ENCODE data around the gene SF3B5. TPM values are rescaled to one million over a fixed set of nuclear protein-coding genes. Genes with fewer than 3 reads are reported as not detected.
A peak's percentile ranks its signal among the peaks of the same experiment; 100 is the strongest.

Gene SF3B5
- total and polyA plus RNA-seq, 9 of the 15 experiments (the other 6 are each of a cell fraction or from before 2014, with no cell fraction given) = 238 to 1,211 (median 407) TPM

DNA sequence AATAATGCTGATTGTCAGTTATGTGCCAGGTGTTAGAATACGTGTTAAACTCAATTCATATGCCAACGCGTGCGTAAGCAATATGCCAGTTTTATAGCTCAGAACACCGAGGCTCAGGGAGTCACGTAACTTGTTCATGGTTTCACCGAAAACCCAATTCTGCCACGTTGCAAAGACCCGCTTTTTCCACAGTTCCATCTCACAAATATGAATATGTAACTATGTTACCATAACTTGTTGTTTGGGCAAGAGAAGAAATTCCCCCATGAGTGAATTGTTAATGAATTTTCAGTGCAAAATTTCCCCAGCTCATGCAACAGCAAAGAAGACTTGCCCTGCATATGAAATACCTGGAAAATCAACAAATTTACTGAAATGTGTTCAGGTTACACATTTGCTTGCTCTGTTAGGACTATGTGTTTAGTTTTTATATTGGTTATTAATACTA lies 30.1 kb downstream of the SF3B5 start:
- Histone ChIP-seq H3K4me2 (ENCODE audit: insufficient read depth, low read length) (peak overlapping the region; percentile 88), H4K20me1 (replicated peaks; ENCODE audit: control insufficient read depth, insufficient read depth, low read length) (no peaks in the 10 kb centered on the region), H3K27ac (ENCODE audit: extremely low read depth, low read depth, low read length) (no peak overlapping the region), H3K9me3 (replicated peaks; ENCODE audit: control insufficient read depth, insufficient read depth, low read depth, low read length) (no peaks in the 10 kb centered on the region), H3K27me3 (ENCODE audit: control insufficient read depth in 2 of 2, insufficient read depth in 2 of 2, low read length in 2 of 2) (no peaks in the 10 kb centered on the region; a peak in 1 of 5 replicates), H2AFZ (ENCODE audit: low read depth, low read length) (peak overlapping the region; percentile 99), H3K9ac (ENCODE audit: insufficient read depth in 1 of 2, low read depth in 2 of 2, low read length in 2 of 2) (peak overlapping the region; percentile 76 to 96; a peak in 3 of 4 replicates), H3K4me1 (replicated peaks in 1 of 2; ENCODE audit: control insufficient read depth in 2 of 2, insufficient read depth in 2 of 2, low read length in 2 of 2) (peaks cover 15 to 17% of the 10 kb centered on the region in 2 experiments; a peak in 4 of 5 replicates), H3K79me2 (ENCODE audit: control insufficient read depth, insufficient read depth, low read length) (no peaks in the 10 kb centered on the region), H3K9me1 (ENCODE audit: control insufficient read depth, insufficient read depth, low read length) (no peaks in the 10 kb centered on the region), H3K4me3 (peak overlapping the region; percentile 76), H3K36me3 (ENCODE audit: control insufficient read depth, insufficient read depth, low read length) (no peaks in the 10 kb centered on the region)
- POLR2A ChIA-PET = interaction anchor here (0.5 to 3.1 kb wide), 6 partner anchors 10 to 416 kb away, joined by 3 to 13 read pairs (median 5); no protein-coding TSS in a partner anchor
- ATAC-seq = no peak
- intact Hi-C loops (cut with micrococcal nuclease) = loop anchor here (2.0 kb wide), 1 partner anchor 18 kb away; no protein-coding TSS in a partner anchor
- CTCF ChIA-PET (ENCODE audit: low intra/inter-chr PET ratio) = no interaction called here
- in situ Hi-C loops (cut with MboI) = no loop called here
- DNase-seq (ENCODE audit: extremely low read depth in 1 of 4, low spot score in 3 of 4) = no peak
- BruUV-seq (replicated peaks) = no TSS peak
- FAIRE-seq = peak; percentile 6
- 81% methylated on average over 9 of the region's 9 CpGs for WGBS (ENCODE audit: insufficient coverage, low coverage, missing lambda C conversion rate)
- TF ChIP-seq, protein P1, sequence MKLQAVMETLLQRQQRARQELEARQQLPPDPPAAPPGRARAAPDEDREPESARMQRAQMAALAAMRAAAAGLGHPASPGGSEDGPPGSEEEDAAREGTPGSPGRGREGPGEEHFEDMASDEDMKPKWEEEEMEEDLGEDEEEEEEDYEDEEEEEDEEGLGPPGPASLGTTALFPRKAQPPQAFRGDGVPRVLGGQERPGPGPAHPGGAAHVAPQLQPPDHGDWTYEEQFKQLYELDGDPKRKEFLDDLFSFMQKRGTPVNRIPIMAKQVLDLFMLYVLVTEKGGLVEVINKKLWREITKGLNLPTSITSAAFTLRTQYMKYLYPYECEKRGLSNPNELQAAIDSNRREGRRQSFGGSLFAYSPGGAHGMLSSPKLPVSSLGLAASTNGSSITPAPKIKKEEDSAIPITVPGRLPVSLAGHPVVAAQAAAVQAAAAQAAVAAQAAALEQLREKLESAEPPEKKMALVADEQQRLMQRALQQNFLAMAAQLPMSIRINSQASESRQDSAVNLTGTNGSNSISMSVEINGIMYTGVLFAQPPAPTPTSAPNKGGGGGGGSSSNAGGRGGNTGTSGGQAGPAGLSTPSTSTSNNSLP (IDR thresholded peaks at IDR 0.05; ENCODE audit: borderline replicate concordance, low read depth, low read length) = no peak
- TF ChIP-seq, protein P2, sequence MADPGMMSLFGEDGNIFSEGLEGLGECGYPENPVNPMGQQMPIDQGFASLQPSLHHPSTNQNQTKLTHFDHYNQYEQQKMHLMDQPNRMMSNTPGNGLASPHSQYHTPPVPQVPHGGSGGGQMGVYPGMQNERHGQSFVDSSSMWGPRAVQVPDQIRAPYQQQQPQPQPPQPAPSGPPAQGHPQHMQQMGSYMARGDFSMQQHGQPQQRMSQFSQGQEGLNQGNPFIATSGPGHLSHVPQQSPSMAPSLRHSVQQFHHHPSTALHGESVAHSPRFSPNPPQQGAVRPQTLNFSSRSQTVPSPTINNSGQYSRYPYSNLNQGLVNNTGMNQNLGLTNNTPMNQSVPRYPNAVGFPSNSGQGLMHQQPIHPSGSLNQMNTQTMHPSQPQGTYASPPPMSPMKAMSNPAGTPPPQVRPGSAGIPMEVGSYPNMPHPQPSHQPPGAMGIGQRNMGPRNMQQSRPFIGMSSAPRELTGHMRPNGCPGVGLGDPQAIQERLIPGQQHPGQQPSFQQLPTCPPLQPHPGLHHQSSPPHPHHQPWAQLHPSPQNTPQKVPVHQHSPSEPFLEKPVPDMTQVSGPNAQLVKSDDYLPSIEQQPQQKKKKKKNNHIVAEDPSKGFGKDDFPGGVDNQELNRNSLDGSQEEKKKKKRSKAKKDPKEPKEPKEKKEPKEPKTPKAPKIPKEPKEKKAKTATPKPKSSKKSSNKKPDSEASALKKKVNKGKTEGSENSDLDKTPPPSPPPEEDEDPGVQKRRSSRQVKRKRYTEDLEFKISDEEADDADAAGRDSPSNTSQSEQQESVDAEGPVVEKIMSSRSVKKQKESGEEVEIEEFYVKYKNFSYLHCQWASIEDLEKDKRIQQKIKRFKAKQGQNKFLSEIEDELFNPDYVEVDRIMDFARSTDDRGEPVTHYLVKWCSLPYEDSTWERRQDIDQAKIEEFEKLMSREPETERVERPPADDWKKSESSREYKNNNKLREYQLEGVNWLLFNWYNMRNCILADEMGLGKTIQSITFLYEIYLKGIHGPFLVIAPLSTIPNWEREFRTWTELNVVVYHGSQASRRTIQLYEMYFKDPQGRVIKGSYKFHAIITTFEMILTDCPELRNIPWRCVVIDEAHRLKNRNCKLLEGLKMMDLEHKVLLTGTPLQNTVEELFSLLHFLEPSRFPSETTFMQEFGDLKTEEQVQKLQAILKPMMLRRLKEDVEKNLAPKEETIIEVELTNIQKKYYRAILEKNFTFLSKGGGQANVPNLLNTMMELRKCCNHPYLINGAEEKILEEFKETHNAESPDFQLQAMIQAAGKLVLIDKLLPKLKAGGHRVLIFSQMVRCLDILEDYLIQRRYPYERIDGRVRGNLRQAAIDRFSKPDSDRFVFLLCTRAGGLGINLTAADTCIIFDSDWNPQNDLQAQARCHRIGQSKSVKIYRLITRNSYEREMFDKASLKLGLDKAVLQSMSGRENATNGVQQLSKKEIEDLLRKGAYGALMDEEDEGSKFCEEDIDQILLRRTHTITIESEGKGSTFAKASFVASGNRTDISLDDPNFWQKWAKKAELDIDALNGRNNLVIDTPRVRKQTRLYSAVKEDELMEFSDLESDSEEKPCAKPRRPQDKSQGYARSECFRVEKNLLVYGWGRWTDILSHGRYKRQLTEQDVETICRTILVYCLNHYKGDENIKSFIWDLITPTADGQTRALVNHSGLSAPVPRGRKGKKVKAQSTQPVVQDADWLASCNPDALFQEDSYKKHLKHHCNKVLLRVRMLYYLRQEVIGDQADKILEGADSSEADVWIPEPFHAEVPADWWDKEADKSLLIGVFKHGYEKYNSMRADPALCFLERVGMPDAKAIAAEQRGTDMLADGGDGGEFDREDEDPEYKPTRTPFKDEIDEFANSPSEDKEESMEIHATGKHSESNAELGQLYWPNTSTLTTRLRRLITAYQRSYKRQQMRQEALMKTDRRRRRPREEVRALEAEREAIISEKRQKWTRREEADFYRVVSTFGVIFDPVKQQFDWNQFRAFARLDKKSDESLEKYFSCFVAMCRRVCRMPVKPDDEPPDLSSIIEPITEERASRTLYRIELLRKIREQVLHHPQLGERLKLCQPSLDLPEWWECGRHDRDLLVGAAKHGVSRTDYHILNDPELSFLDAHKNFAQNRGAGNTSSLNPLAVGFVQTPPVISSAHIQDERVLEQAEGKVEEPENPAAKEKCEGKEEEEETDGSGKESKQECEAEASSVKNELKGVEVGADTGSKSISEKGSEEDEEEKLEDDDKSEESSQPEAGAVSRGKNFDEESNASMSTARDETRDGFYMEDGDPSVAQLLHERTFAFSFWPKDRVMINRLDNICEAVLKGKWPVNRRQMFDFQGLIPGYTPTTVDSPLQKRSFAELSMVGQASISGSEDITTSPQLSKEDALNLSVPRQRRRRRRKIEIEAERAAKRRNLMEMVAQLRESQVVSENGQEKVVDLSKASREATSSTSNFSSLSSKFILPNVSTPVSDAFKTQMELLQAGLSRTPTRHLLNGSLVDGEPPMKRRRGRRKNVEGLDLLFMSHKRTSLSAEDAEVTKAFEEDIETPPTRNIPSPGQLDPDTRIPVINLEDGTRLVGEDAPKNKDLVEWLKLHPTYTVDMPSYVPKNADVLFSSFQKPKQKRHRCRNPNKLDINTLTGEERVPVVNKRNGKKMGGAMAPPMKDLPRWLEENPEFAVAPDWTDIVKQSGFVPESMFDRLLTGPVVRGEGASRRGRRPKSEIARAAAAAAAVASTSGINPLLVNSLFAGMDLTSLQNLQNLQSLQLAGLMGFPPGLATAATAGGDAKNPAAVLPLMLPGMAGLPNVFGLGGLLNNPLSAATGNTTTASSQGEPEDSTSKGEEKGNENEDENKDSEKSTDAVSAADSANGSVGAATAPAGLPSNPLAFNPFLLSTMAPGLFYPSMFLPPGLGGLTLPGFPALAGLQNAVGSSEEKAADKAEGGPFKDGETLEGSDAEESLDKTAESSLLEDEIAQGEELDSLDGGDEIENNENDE (IDR thresholded peaks at IDR 0.05; ENCODE audit: low read depth, low read length) = no peak
- TF ChIP-seq, protein P3, sequence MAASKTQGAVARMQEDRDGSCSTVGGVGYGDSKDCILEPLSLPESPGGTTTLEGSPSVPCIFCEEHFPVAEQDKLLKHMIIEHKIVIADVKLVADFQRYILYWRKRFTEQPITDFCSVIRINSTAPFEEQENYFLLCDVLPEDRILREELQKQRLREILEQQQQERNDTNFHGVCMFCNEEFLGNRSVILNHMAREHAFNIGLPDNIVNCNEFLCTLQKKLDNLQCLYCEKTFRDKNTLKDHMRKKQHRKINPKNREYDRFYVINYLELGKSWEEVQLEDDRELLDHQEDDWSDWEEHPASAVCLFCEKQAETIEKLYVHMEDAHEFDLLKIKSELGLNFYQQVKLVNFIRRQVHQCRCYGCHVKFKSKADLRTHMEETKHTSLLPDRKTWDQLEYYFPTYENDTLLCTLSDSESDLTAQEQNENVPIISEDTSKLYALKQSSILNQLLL (CRISPR knock-in tag; IDR thresholded peaks at IDR 0.05; ENCODE audit: borderline replicate concordance) = 0 out of 2 replicates have a peak, but pooled peaks have one; percentile 14
- TF ChIP-seq C11orf30 (IDR thresholded peaks at IDR 0.05; ENCODE audit: low read depth) = peak; percentile 41; the same call in 1 of the 2 replicates
